Activated CD8-positive, alpha-beta memory T cell treated with anti-CD3 and anti-CD28 coated beads, Interleukin-2, amount 50 U/mL, for 24 hours (primary cell): Measurements from ENCODE around the gene PAQR8.
"Not testable (repeated sequence)": the region's sequence is repeated elsewhere in the genome, so short reads cannot be mapped to it uniquely, and the experiment has no call there.

ENCODE experiments used
- DNase-seq: peaks from one replicate; pipeline ENCODE4 v3.0.0-alpha.2; 2020; ENCODE audit errors: extremely low read depth

Gene PAQR8

DNA sequence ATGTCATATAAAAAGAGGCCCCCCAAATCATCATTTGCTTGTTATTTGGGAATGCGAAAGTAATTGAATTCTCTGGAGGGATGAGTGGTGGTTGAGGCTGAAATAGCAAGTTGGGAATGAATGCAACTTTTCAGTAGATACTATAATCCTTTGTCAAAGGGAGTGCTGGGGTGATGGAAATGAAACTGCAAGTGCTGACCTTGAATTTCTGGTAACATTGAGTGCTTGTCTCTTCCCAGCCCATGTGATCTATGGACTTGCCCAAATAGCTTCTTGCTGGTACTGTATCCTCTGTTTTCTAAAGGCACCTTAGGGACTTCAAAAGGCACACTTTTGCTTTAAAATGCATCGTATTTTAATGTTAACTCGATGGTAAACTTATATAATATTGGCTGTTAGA lies 14.8 kb downstream of the PAQR8 start:
- DNase-seq: no peak

DNA sequence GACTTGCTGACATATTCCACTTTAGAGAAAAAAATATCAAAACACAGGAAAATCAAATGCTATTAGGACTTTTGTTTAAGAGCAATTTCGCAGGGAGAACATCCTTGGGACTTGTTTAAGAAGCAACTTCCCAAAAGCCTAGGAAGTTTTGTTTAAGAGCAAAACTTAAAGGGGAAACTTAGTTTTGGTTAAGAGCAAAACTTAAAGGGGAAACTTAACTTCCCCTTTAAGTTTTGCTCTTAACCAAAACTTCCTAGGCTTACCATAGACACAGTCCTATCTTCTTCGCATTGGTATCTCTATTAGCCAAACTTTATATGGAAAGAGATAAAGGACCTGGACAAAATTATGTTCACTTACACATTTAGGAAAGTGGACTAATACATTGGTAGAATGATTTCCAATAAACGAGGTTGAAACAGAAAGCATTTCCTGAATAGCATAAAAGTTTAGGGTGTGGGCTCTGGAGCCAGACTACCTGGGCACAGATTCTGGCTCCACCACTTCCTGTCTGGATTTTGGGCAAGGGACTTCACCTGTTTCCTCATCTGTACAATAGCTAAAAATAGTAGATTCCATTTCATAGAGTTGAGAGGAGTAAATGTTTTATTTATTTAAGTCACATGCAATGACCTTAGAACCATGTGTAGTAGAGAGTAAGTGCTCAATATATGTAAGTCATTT lies 15.7 kb downstream of the PAQR8 start:
- no peak for DNase-seq

DNA sequence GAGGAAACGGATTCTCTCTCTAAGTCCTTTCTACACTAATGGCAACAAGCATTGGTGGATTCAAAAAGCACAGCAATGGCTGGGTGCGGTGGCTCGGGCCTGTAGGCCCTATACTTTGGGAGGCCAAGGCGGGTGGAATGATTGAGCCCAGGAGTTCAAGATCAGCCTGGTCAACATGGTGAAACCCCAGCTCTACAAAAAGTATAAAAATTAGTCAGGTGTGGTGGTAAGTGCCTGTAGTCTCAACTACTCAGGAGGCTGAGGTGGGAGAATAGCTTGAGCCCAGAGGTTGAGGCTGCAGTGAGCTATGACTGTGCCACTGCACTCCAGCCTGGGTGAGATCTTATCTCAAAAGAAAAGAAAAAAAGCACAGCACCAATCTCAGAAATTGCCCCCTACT lies 19.3 kb downstream of the PAQR8 start:
- DNase-seq: no peak

DNA sequence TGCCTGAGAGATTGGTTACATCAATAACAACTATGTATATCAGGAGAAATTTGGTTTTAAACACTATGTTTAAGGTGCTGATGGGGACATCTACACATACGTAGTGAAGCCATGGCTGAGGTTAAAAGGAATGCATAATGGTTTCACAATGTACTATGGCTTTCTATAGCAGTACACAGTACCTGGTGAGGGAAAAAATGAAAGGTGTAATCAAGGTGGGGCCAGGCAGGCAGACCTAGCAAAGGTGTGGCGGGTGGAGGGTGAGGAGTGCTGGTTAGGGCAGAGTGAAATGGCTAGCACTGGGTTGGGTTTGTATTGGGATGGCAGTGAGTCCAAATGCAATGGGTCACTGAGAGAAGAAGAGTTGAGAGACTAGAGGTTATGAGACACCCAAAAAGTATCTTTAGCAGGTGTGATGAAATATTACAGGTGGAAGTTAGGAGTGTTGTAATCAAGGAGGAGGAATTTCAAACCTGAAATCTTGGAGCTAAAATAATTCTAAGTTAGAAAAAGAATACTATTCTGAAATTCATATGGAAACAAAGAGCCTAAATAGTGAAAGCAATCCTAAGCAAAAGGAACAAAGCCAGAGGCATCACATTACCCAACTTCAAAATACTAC lies 22.3 kb downstream of the PAQR8 start:
- no peak for DNase-seq

DNA sequence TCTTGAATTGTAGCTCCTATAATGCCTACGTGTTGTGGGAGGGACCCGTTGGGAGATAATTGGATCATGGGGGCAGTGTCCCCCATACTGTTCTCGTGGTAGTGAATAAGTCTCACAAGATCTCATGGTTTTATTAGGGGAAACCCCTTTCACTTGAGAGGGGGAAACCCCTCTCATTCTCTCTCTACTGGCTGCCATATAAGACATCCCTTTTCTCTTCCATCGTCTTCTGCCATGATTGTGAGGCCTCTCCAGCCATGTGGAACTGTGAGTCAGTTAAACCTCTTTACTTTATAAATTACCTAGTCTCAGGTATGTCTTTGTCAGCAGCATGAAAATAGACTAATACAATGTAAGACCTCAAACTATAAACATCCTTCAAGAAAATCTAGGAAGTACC lies 23.1 kb downstream of the PAQR8 start:
- no peak for DNase-seq

DNA sequence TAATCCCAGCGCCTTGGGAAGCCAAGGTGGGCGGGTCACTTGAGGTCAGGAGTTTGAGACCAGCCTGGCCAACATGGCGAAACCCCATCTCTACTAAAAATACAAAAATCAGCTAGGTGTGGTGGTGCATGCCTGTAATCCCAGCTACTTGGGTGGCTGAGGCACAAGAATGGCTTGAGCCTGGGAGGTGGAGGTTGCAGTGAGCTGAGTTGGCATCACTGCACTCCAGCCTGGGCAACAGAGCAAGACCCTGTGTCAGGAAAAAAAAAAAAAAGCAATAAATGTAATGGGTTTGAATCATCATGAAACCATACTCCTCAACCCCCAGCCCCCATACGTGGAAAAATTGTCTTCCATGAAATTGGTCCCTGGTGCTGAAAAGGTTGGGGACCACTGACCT lies 26.2 kb downstream of the PAQR8 start:
- DNase-seq: not testable (repeated sequence)

DNA sequence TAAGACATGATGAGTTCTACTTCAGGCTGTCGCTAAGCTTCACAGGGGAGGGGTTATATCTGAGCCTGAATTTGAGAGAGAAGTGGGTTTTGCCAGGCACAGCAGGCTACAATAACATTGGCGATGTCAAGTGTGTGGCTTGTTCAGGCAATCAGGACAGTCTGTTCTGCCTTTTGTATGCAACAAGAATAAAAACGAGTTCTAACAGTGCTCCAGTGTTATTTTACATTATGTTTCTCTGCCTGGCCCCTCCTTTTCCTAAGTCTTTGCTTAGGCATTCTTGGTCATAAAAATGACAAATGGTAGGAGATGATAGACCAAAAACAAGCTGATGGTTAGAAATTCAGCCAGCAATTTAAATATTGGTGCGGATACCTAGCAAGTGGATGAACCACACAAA lies 26.8 kb downstream of the PAQR8 start:
- no peak for DNase-seq

DNA sequence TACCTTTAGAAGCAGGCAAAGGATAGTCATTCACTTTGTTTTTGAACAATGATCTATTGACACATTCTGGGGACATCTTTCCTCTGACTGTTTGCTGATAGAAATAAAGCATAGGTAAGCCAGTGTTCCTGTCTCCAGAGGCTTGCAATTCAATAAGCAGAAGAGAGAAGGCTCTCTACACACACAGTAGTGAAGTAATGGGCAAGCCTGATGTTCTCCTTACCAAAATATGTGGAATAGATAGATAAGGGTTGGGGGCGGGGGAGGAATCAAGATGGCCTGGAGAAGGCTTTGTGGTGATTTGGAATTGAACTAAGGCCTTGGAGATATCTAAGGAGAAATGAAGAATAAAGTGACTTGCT lies 27.3 kb downstream of the PAQR8 start:
- no peak for DNase-seq

DNA sequence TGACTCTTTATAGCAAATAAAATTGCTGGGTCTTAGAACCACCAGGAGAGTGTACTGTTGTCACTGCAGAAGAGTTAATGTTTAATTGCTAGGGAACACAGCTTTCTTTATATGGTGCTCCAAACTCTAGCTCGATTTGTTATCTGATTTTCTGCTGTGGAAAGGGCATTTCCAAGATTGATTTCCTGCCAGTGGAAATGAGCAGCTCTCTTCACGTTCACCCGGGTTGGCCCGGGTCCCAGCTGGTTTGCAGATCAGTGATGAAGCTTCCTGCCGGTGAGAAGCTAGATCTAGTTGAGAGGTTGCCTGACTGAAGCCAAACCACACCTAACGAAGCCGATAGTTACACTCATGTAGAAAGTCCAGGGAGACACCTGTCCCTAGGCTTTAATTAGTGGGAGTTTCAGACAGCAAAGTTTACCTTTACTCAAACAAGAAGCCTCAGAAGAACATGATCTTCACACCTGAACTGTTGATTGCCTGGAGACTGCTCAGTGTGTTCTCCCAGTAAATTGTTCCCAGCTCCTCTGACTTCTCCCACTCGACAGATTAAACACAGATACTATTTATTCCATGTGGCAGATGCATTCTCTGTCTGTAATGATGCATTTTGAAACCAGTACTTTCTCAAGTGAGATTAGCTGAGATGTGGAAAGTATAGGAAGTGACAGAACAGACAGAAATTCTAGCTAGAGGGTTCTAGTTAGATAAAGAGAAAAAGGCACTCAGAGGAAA lies 27.8 kb downstream of the PAQR8 start:
- no peak for DNase-seq

DNA sequence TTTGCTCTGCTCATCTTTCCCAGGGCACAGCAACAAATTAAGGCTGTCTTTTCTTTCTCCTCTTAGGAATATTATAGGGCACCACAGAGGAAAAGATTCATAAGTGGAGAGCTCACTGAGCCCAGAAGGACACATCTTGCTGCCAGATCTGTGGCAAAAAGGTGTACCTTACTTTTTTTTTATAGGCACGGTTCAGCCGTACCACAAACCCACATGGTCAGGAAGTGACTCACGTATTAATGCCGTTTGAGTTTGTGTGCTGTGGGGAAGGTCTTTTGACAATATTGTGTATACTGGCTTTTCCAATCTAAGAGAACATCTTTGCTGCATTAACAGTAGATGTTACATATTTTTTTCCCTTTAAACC lies 28.4 kb downstream of the PAQR8 start:
- no peak for DNase-seq

DNA sequence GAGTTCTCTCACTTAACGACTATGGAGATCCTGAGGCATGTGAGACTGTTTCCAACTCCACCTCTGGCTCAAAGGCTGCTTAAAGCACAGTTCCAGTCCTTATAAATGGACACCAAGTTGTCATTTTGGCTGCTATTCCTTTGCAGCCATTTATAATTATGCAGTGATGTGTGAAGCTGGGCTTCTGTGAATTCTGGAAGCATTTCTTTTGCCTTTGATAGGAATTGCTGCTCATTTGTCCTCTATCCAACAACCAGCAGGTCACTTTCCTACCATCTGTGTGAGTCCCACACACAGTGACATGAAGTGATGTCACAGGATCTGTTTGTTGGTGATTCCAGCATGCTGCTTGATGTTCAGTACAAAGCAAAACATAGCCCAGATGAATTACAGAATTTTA lies 29.6 kb downstream of the PAQR8 start:
- DNase-seq: no peak

DNA sequence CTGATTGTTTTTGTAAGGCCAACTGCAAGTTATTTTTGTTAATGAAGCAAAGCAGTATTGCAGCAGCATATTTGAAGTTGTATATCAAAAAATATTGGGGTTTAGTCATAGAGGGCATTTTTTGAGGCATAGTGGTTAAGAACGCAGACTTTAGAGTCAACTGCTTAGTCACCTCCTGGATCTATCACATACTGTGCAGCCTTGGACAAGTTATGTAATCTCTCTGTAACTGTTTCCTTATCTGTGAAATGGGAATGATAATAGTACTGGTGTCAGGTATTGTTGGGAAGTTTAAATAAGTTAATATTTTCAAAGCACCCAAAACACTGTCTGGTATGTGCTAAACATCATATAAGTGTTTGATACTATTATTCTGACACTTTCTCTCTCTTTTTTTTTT lies 31.0 kb downstream of the PAQR8 start:
- no peak for DNase-seq

DNA sequence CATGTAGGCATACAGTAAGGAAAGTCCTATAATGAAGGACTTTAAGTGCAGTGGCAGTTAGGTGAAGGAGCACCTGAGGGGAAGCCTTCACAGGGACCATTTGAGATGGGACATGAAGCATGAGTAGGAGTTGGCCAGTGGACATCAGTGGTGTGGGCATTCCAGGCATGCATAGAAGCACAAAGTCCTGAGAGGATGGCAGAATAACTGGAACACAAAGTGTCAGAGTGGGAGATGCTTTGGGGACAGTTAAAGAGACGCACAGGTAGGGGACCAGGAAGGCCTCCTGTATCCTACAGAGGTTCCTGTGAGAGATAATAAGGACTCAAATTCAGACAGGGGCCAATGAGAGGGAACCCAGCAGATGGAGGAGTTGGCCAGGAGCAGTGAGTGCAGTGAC lies 31.8 kb downstream of the PAQR8 start:
- DNase-seq: no peak

DNA sequence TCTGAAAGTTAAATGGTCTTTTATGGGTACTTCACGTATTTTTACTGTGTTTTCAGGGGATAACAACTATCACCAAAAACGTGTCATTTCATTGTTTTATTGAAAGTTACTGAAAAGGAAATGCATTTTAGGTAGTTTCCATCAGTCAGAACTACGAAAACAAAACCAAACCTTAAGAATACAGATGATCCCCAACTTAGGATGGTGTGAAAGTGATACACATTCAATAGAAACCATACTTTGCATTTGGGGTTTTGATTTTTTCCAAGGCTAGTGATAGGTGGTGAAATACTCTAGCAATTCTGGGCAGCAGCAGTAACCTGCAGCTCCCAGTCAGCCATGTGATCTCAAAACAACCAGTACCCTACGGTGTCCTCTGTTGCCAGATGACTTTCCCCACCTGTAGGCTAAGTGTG lies 32.3 kb downstream of the PAQR8 start:
- no peak for DNase-seq

DNA sequence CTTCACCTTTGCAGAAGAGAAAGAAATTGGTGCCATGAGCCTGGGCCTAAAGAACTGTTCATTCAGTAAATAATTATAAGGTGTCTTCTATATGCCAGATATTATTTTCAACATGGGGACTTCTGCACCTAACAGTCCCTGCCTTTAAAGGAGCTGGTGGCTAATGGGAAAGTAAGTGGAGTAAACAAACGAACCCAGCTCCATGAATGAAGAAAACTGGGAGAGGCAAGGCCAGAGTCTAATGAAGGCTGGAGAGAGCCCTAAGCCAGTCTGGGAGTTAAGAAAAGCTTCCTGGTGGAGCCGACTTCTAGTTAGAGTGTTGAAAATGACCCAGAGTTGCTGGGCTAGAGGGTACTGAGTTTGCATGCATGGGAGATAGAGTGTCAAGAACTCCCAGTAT lies 34.0 kb downstream of the PAQR8 start:
- DNase-seq: no peak

DNA sequence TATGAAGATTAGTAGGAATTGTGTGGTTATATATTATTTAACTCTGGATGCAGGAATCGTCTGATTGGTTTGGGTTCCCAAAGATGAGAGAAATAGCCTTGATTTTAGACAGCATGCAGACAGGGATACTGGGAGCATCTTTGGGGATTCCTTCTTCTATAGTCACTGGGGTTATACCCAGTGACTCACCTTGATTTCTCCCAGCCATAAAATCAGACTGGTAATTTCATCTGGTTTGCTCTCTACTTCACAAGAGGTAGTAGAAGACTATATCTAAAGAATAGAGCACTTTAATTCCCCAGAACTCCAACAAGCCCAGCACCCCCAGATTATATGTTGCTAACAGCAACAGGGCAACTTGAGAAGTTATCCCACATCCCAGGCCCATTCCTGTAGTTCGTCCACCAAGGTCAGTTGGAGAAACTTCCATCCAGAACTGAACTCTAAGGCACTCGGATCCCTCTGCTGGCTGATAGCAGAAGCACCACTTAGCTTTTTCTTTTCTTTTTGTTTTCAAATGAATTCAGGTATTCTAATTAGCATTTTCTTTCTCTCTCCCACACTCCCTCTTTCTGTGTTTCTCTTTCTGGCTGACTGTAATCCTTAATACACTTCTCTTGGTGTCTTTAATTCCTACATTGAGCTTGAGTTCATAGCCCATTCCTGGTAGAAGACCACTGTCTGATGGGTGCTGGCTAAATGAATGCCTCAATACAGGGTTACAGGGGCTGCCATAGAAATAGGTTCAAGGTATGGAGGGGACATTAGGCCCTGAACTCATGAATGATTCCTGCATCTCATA lies 37.8 kb downstream of the PAQR8 start:
- DNase-seq: no peak

DNA sequence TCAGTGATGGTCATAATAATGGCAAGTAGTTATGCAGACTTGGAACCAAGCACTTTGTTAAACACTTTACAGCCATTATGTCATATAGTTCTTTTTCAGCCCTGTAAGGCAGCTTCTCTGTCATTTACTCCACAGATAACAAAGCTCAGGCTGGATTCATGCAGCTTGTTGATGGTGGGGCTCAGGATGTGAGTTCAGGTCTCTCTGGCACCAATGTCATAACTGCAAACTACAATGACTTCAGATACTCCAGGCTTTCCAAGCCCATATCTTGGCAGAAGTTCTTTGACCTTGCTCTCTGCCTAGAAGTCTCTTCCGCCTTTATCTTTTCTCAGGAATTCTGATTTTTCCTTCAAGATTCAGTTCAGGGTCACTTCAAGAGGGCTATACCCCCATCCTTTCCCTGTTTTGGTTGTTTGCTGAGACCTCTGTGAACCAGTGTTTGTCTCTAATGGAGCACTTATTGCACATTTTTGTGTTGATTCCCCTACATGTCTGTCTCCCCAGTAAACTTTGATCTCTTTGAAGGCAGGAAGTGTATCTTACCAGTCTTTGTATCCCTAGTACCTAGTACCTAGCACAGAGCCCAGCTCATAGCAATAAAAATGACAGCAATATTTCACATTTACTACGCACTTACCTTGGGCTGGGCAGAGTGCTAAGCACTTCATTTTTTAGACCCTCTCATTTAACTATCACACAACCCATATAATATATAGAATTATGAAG lies 38.5 kb downstream of the PAQR8 start:
- DNase-seq: no peak

DNA sequence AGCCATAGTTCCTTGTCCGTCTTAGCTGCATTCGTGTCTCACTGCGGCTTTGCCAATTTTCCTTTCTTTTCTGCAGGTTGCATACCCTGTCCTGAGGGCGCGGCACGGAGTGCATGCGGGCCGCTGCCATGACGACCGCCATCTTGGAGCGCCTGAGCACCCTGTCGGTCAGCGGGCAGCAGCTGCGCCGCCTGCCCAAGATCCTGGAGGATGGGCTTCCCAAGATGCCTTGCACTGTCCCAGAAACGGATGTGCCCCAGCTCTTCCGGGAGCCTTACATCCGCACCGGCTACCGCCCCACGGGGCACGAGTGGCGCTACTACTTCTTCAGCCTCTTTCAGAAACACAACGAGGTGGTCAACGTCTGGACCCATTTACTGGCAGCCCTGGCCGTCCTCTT lies 41.1 kb downstream of the PAQR8 start:
- no peak for DNase-seq

DNA sequence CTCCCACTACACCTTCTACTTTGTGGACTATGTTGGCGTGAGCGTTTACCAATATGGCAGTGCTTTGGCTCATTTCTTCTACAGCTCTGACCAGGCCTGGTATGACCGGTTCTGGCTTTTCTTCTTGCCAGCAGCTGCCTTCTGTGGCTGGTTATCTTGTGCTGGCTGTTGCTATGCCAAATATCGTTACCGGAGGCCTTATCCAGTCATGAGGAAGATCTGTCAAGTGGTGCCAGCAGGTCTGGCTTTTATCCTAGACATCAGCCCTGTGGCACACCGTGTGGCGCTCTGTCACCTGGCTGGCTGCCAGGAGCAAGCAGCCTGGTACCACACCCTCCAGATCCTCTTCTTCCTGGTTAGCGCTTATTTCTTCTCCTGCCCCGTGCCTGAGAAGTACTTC lies 41.7 kb downstream of the PAQR8 start:
- no peak for DNase-seq

DNA sequence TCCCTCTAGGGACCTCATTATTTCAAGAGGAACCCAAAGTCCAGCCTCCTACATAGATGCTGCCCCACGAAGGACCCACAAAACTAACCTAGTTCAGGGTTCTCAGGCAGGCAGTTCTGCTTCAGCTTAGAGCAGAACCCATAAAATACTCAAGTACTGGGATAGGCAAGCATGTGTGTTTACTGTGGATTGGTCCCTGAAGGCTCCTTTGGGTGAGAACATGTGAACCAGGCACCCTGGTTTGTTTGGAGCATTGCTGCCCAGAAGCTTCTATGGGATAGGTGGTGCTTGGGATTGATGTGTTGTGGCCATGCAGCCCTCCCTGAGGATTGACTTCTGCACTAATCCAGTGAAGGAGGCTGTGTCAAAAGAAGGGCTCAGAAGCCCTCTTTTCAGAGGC lies 43.3 kb downstream of the PAQR8 start:
- no peak for DNase-seq

DNA sequence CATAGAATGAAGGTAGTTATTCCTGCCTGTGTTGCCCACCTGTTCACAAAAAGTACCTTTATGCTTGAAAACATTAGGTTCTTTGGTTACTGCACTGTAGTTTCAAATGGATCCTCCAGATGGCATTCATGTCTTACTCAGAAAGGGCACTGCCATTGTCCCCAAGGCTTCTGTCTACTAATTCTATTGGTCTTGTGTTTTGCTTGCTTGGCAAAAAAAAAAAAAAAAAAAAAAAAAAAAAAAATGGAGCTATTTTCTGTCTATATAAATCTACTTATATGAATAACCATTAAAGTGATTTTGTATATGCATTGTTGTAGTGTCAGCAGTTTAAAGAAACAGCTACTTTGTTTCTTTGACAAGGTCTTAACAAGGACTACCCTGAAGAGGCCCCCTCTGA lies 45.5 kb downstream of the PAQR8 start:
- DNase-seq: no peak

DNA sequence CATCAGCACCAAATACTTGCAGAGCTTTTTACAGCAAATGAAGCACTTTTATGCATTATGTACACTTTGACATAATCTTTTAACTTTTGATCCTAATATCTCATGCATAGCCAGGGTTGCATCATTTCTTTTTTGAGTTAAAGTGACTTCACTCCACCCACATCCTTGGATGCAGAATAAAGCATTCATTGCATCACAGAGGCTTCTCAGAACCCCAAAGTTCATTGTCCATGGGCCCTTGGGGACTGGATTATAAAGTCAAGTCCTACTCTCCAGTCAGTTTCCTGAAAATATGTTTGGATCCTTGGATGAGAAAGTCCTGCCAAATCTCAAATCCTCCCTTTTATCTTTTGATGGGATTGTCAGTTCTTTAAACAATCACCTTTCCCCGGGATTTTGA lies 47.5 kb downstream of the PAQR8 start:
- no peak for DNase-seq
